Measurements from ENCODE around the gene PRUNE2.

The PRUNE2 gene

DNA sequence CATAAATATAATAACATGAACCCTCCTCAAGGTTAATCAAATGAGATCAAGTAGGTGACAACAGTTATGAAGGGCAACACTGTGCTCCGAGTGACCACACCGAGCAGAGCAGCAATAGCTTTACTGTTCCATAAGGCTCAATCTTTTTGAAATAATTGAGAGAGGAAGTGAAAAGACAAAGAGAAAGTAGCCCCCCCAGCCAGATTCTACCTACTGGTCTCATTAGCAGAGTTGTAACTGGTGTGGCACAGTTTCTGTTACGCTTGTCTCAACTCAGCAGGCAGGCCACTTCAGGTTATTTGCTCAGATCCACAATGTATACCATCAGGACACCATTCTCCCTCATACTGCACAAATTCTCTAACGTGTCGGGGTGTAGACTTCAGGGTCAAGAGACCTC, 14.0 kb downstream of the PRUNE2 start:
- ATAC-seq (ENCODE audit: low read depth), result no peak
- Mint-ChIP-seq H3K9me3 (no peaks in the 10 kb centered on the region), H3K4me1 (peaks cover 3% of the 10 kb centered on the region), H3K27ac (no peak overlapping the region), H3K36me3 (no peaks in the 10 kb centered on the region), H3K27me3 (peaks cover 3% of the 10 kb centered on the region), H3K4me3 (no peak overlapping the region)
- DNase-seq (ENCODE audit: low spot score in 2 of 2), result no peak

DNA sequence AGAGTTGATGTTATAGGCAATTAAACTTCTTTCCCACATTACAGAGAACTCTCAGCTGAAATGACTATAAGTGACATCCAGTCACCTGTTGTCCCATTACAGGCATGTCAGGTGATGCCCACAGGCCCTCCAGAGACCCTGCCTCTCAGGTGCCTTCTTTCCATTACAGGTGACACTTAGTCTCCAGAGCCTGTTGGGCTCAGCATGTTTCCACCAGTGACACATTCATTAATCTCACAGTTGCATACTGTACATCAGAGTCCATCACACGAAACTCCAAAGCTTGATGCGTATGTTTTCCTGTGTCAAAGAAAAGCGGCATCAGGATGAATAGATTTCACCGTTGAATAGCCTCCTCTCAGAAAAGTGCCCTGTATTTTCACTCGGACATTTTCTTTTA, 14.6 kb downstream of the PRUNE2 start:
- DNase-seq (ENCODE audit: low spot score in 2 of 2) (no peak), ATAC-seq (ENCODE audit: low read depth) (no peak)
- Mint-ChIP-seq H3K4me1 (peaks cover 3% of the 10 kb centered on the region), H3K9me3 (no peaks in the 10 kb centered on the region), H3K36me3 (no peaks in the 10 kb centered on the region), H3K27ac (no peak overlapping the region), H3K4me3 (no peak overlapping the region), H3K27me3 (peaks cover 2% of the 10 kb centered on the region)

DNA sequence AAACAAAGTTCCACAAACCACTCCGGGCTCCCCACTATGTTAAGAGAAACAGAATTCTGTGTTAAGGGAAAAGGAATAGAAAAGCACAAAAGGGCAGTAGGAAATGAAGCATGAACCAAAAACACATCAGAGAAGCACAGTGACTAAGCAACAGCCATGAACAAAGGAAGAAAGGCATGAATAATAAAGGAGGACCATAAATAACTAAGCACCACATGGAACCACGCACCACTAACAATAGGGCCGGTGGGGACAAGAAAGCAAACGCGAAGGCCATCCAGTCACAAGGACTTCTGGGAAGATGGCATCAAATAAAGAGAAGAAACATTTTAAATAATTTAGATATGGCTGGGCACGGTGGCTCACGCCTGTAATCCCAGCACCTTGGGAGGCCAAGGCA, 18.0 kb downstream of the PRUNE2 start:
- Mint-ChIP-seq H3K36me3 (no peaks in the 10 kb centered on the region), H3K27me3 (no peaks in the 10 kb centered on the region), H3K4me3 (no peak overlapping the region), H3K27ac (no peak overlapping the region), H3K4me1 (peaks cover 3% of the 10 kb centered on the region), H3K9me3 (no peaks in the 10 kb centered on the region)
- DNase-seq (ENCODE audit: low spot score in 2 of 2) (no peak), ATAC-seq (ENCODE audit: low read depth) (no peak)

DNA sequence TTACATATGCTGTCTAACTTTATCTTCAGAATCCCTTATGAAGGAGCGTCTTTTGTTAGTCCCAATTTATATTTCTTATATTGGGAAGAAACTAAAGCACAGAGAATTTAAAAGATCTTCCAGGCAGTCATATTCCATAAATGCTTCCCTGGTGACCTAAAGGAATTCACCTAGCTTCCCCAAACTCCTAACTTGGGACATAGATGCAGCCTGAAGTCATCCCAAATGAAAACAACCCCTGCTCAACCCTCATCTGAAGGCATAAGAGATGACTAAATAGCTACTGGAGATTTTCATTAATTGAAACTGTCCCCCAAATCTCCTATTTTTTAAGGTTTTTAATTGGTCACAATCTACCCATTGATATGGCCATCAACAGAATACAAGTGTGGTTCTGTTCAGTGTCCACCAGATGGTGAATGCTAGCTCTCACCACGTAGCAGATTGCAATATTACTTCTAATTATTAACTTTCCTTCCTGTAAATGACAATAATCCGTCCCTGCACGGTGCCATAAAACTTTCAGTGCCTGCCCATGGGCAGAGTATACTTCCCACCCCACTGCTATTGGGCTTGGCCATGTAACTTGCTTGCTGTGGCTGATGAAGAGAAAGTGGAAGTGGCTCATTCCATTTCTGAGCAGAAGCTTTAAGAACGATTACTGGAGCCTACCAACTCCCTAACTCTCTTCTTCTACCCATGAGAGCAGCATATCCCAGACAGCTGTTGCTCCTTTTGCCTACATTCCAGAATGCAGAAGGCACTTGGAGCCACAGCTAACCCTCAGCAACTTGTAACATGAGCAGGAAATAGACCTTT, 18.7 kb downstream of the PRUNE2 start:
- H3K27ac Mint-ChIP-seq, result no peak overlapping the region
- DNase-seq (ENCODE audit: low spot score in 2 of 2) (no peak), ATAC-seq (ENCODE audit: low read depth) (no peak)
- no peaks in the 10 kb centered on the region for H3K27me3 Mint-ChIP-seq
- H3K9me3 Mint-ChIP-seq, result no peaks in the 10 kb centered on the region
- peaks cover 9% of the 10 kb centered on the region for H3K4me1 Mint-ChIP-seq
- no peak overlapping the region for H3K4me3 Mint-ChIP-seq
- H3K36me3 Mint-ChIP-seq, result no peaks in the 10 kb centered on the region

DNA sequence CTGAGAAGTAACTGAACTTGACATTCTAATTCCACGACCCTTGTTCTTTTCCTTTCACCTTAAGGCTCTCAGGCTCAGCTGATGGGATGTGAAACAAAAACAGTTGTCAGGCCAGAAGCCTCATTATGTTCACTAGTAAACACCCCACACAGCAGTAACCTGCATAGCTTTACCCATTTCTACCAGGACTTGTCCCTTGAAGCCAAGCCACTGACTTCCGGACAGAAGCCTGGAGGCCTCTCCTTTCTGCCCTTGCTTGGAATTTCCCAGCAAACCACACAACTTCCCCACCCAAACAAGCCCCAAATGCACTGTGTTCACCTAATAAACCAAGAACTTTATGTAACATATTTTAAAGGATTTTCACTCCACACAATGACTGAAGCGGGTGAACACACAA, 19.6 kb downstream of the PRUNE2 start:
- no peaks in the 10 kb centered on the region for H3K27me3 Mint-ChIP-seq
- H3K27ac Mint-ChIP-seq, result no peak overlapping the region
- ATAC-seq (ENCODE audit: low read depth) (no peak), DNase-seq (ENCODE audit: low spot score in 2 of 2) (no peak)
- H3K4me1 Mint-ChIP-seq, result peaks cover 9% of the 10 kb centered on the region
- no peaks in the 10 kb centered on the region for H3K9me3 Mint-ChIP-seq
- no peaks in the 10 kb centered on the region for H3K36me3 Mint-ChIP-seq
- H3K4me3 Mint-ChIP-seq, result no peak overlapping the region

DNA sequence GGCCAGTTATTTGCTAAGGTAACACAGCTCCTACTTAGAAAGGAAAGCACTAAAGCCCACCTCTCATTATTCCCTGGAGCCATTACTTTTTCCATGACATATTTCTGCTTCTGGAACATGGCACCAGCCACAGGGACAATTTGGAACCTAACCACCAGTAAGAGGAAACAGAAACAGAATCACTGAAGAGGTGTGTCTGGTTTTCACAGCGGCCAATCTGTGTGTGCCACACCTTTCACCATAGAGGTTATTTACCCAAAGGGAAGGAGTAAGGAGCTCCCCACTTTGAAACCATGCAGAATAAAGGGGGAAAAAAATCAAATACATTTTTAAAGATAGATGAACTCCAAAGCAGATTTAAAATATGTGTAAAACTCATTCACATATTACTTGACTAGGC, 21.1 kb downstream of the PRUNE2 start:
- Mint-ChIP-seq H3K4me3 (no peak overlapping the region), H3K36me3 (no peaks in the 10 kb centered on the region), H3K9me3 (no peaks in the 10 kb centered on the region), H3K27ac (no peak overlapping the region), H3K27me3 (no peaks in the 10 kb centered on the region), H3K4me1 (peaks cover 9% of the 10 kb centered on the region)
- ATAC-seq (ENCODE audit: low read depth), result no peak
- no peak for DNase-seq (ENCODE audit: low spot score in 2 of 2)

DNA sequence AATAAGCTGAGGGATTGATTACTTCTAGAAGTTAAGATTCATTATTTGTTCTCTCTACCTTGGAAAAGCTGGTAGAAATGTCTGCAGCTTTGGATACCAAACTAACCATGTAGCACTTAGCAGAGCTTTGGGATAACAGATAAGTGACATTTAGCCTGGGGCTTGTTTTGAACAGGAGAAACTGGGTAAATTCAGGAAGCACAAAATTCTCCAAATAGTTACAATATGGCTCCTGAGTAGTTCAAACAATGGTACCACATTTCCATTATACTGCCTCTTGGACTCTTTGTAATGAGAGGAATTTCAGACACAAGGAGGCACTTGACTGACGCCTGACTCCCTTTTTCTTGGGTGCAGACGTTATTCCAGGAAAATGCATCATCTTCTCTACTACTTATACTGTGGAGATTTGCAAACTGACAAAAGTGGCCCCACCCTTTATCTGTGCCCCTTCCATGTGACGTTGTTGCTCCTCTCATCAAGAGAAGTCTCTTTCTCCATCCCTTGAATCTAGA, 22.5 kb downstream of the PRUNE2 start:
- Mint-ChIP-seq H3K4me3 (no peak overlapping the region), H3K27ac (no peak overlapping the region), H3K9me3 (no peaks in the 10 kb centered on the region), H3K27me3 (no peaks in the 10 kb centered on the region), H3K36me3 (no peaks in the 10 kb centered on the region), H3K4me1 (peaks cover 9% of the 10 kb centered on the region)
- DNase-seq (ENCODE audit: low spot score in 2 of 2), result no peak
- no peak for ATAC-seq (ENCODE audit: low read depth)

DNA sequence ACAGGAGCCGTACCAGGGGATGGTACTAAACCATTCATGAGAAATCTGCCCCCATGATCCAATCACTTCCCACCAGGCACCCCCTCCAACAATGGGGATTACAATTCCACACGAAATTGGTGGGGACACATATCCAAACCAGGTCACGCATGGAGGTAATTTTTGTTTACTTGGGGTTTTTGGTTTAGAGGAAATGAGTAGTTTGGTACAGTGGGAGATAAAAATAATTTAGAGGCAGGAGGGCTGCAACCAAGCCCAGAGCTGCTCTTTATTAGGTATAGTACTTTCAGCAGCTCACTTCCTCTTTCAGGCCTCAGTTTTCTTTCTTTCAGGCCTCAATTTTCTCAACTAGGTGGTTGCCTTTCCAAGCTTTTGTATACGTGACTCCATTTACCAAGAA, 23.2 kb downstream of the PRUNE2 start:
- DNase-seq (ENCODE audit: low spot score in 2 of 2), result no peak
- H3K36me3 Mint-ChIP-seq, result no peaks in the 10 kb centered on the region
- peak; percentile 35 for ATAC-seq (ENCODE audit: low read depth)
- H3K27me3 Mint-ChIP-seq, result no peaks in the 10 kb centered on the region
- no peak overlapping the region for H3K4me3 Mint-ChIP-seq
- no peak overlapping the region for H3K27ac Mint-ChIP-seq
- H3K9me3 Mint-ChIP-seq, result no peaks in the 10 kb centered on the region
- H3K4me1 Mint-ChIP-seq, result peaks cover 9% of the 10 kb centered on the region

DNA sequence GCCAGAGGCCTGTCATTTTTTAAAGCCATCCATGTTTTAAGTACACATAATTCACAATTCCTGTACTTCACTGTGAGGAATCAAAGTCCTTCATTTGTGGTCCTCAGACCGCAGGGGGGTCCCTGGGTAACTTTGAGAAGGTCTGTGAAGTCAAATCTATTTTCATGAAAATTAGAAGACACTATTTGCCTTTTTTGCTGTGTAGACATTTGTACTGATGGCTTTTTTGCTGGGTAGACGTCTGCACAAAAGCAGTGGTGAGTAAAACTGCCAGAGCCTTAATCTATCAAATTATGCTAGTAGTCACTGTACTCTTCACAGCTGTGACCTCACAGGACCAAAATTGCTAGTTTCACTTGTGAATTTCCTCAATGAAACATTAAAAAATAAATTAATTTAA, 25.7 kb downstream of the PRUNE2 start:
- DNase-seq (ENCODE audit: low spot score in 2 of 2), result no peak
- no peaks in the 10 kb centered on the region for H3K36me3 Mint-ChIP-seq
- H3K4me3 Mint-ChIP-seq, result no peak overlapping the region
- no peak overlapping the region for H3K27ac Mint-ChIP-seq
- no peak for ATAC-seq (ENCODE audit: low read depth)
- H3K27me3 Mint-ChIP-seq, result no peaks in the 10 kb centered on the region
- no peaks in the 10 kb centered on the region for H3K9me3 Mint-ChIP-seq
- peaks cover 6% of the 10 kb centered on the region for H3K4me1 Mint-ChIP-seq

DNA sequence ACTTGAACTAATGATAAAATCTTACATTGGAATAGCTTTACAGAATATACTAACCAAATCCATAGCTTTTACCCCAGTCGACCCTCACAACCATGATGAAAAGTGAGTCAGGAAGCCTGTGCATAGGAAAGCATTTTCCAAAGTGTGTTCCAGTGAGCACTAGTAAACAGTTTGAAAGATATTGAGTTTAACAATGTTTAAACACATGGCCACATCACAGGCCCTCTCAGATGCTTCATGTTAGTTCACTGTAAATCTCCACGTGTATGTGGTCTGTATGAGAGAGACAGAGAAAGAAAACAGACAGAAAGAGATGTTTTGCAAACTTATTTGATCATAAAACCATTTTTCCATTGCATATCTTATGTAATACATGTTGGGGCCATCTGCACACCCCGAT, 27.0 kb downstream of the PRUNE2 start:
- DNase-seq (ENCODE audit: low spot score in 2 of 2) (no peak), ATAC-seq (ENCODE audit: low read depth) (no peak)
- no peaks in the 10 kb centered on the region for H3K36me3 Mint-ChIP-seq
- no peak overlapping the region for H3K27ac Mint-ChIP-seq
- H3K4me1 Mint-ChIP-seq, result peaks cover 6% of the 10 kb centered on the region
- no peak overlapping the region for H3K4me3 Mint-ChIP-seq
- H3K27me3 Mint-ChIP-seq, result no peaks in the 10 kb centered on the region
- H3K9me3 Mint-ChIP-seq, result no peaks in the 10 kb centered on the region

DNA sequence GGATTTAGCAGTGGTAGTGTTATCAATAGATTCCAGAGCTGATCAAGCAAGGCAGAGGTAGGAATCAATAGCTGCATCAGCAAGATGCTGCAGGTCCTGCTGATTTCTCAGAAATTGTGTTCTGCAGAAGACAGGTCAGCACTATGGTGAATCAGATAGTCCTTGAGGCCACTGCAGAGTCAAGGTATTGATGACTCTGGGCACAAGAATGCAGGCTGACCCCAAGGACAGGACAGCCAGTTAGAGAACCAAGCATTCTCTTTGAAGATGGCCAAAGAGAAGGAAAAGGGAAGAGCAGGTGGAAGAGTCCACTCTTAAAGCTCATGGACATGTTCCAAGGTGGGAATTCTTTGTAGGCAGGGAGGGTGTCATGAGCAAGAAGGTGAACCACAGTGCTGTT, 28.0 kb downstream of the PRUNE2 start:
- Mint-ChIP-seq H3K9me3 (no peaks in the 10 kb centered on the region), H3K4me1 (peaks cover 5% of the 10 kb centered on the region), H3K36me3 (no peaks in the 10 kb centered on the region), H3K27ac (no peak overlapping the region), H3K27me3 (no peaks in the 10 kb centered on the region), H3K4me3 (no peak overlapping the region)
- DNase-seq (ENCODE audit: low spot score in 2 of 2) (no peak), ATAC-seq (ENCODE audit: low read depth) (no peak)

DNA sequence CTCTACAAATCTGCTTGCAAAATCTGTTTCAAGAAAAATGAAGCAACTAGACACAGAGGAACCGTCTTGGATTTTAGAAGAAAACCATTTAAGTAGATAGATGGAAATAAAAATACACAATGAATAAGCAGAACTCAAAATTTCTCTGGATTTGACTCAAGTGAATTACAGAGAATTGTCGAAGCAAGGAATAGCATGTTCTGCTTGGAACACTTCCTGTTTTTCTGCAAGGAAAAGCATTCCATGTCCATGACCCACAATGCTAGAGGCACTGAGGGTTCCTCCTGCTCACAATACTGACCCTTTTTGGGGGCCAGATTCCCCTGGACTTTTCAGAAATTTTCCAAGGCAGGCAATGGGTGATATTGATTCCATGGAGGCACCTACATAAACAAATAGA, 29.8 kb downstream of the PRUNE2 start:
- Mint-ChIP-seq H3K4me1 (no peaks in the 10 kb centered on the region), H3K27me3 (peaks cover 2% of the 10 kb centered on the region), H3K27ac (no peak overlapping the region), H3K9me3 (no peaks in the 10 kb centered on the region), H3K4me3 (no peak overlapping the region), H3K36me3 (no peaks in the 10 kb centered on the region)
- ATAC-seq (ENCODE audit: low read depth), result no peak
- no peak for DNase-seq (ENCODE audit: low spot score in 2 of 2)

DNA sequence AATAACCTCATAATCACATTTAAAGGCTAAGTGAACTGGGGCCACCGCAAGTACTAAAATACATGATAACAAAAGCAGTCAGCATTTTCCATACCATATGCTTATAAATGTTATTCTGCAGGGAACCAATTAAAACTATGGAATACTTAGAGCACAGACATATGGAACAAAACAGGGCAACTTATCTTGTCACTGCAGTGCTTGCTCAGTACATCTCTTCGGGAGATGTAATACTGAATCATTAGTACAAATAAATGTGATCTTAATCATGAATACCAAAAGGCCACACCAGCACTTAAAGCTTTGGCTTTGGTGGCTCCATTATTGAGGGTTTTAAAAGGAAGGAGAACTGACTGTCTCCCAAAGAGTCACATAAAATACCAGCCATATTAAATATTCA, 32.1 kb downstream of the PRUNE2 start:
- Mint-ChIP-seq H3K27ac (no peak overlapping the region), H3K4me3 (no peak overlapping the region), H3K4me1 (no peaks in the 10 kb centered on the region), H3K9me3 (no peaks in the 10 kb centered on the region), H3K27me3 (peaks cover 3% of the 10 kb centered on the region), H3K36me3 (no peaks in the 10 kb centered on the region)
- no peak for DNase-seq (ENCODE audit: low spot score in 2 of 2)
- no peak for ATAC-seq (ENCODE audit: low read depth)

DNA sequence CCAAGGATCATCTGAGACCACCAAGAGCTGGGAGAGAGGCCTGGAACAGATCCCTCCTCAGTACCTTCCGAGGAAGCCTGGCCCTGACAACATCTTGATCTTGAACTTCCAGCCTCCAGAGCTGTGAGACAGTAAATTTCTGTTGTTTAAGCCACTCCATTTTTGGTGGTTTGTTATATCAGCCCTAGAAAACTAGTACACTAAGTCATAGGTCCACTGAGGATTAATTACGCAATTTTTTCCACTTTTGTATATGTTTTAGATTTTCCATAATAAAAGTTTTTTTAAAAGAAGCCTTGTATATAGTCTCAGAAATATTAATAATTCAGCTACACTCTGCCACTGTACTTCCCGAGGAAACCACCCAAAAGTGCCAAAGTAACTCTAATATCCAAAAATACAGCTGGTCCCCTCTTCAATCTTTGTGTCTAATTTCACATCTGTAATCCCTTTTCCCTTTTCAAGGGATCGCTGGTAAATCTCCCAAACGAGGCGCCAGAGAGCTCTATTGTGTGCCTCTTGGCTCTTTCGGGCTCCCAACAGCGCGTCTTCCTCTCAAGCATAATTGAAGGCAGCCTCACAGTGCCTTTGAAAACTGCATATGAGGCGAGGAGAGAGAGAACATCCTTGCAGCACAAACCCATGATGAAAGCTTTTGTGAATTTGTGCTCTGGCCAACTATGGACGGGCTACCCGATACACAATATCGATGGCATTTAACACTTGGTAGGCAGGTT, 32.7 kb downstream of the PRUNE2 start:
- DNase-seq (ENCODE audit: low spot score in 2 of 2), result no peak
- H3K4me1 Mint-ChIP-seq, result no peaks in the 10 kb centered on the region

More for the DNA sequence above, 32.7 kb downstream of the PRUNE2 start:
- no peak for ATAC-seq (ENCODE audit: low read depth)
- H3K27me3 Mint-ChIP-seq, result peaks cover 3% of the 10 kb centered on the region
- no peak overlapping the region for H3K27ac Mint-ChIP-seq
- H3K36me3 Mint-ChIP-seq, result no peaks in the 10 kb centered on the region
- no peak overlapping the region for H3K4me3 Mint-ChIP-seq
- H3K9me3 Mint-ChIP-seq, result no peaks in the 10 kb centered on the region

All from memory B cell (primary cell).